ENCODE measurements around the gene ATAD1. TPM values are rescaled to one million over a fixed set of nuclear protein-coding genes. Genes with fewer than 3 reads are reported as not detected.

Gene ATAD1
- total and polyA plus RNA-seq, 2 of the 4 experiments (the other 2 are of a cell fraction), result 12.7 to 21.9 TPM

GRCh38 chr10:87844837-87845623 is 27.0 kb upstream of the ATAD1 start:
- Histone ChIP-seq H2BK120ac (ENCODE audit: low read depth, low read length) (peak overlapping the region; percentile 96), H2AK9ac (replicated peaks; ENCODE audit: low read depth, low read length, poor library complexity) (no peak overlapping the region), H4K20me1 (ENCODE audit: insufficient read depth, low read length) (no peaks in the 10 kb centered on the region), H2BK15ac (ENCODE audit: low read depth, low read length) (peak overlapping the region; percentile 96), H2BK20ac (ENCODE audit: low read depth, low read length) (peak overlapping the region; percentile 75; the same call in 1 of the 2 replicates), H2BK5ac (ENCODE audit: low read depth, low read length, poor library complexity, severe bottlenecking) (peak overlapping the region; percentile 99), H3K27me3 (ENCODE audit: control insufficient read depth, insufficient read depth, low read length) (no peaks in the 10 kb centered on the region), H3K36me3 (ENCODE audit: control insufficient read depth, insufficient read depth, low read length) (no peaks in the 10 kb centered on the region), H3K9ac (ENCODE audit: low read depth, low read length) (no peak overlapping the region), H3K79me1 (ENCODE audit: low read depth in 1 of 2, low read length in 2 of 2) (peaks cover 0 to 10% of the 10 kb centered on the region in 2 experiments; a peak in 2 of 4 replicates), H3K18ac (ENCODE audit: low read depth, low read length) (peak overlapping the region; percentile 39; the same call in 1 of the 2 replicates), H3K56ac (ENCODE audit: extremely low read depth, insufficient read depth, low read length) (no peak overlapping the region), H3K4me1 (ENCODE audit: control insufficient read depth, insufficient read depth, low read length) (peaks cover 7% of the 10 kb centered on the region; the same call in 1 of the 2 replicates), H3K23ac (ENCODE audit: low read depth, low read length) (no peak overlapping the region), H3K4ac (ENCODE audit: low read depth, low read length) (peak overlapping the region; percentile 24; the same call in 1 of the 2 replicates), H4K8ac (ENCODE audit: low read depth in 2 of 2, low read length in 2 of 2) (peak overlapping the region in 1 of 2 experiments; percentile 55; a peak in 2 of 4 replicates), H3K27ac (ENCODE audit: insufficient read depth, low read length) (no peak overlapping the region), H2AFZ (replicated peaks; ENCODE audit: low read length, poor library complexity) (no peak overlapping the region), H3K4me2 (ENCODE audit: low read depth, low read length) (peak overlapping the region; percentile 4; the same call in 1 of the 2 replicates), H3K9me3 (ENCODE audit: control insufficient read depth, insufficient read depth, low read length) (no peaks in the 10 kb centered on the region), H3K4me3 (ENCODE audit: insufficient read depth, low read depth, low read length) (no peak overlapping the region), H3K9me1 (ENCODE audit: insufficient read depth, low read length) (peaks cover 14% of the 10 kb centered on the region), H4K5ac (ENCODE audit: low read depth, low read length) (peak overlapping the region; percentile 76; the same call in 1 of the 2 replicates), H2AK5ac (ENCODE audit: low read depth, low read length) (peak overlapping the region; percentile 79; the same call in 1 of the 2 replicates), H3K14ac (replicated peaks; ENCODE audit: low read depth, low read length) (peak overlapping the region; percentile 74; the same call in 1 of the 2 replicates), H4K91ac (ENCODE audit: insufficient read depth, low read depth, low read length) (peak overlapping the region; percentile 25; the same call in 1 of the 2 replicates)
- in situ Hi-C loops (cut with MboI; ENCODE audit: low sequenced_read_pairs) (no loop called here), dilution Hi-C loops (cut with HindIII; ENCODE audit: low sequenced_read_pairs, unreplicated experiment) (no loop called here), intact Hi-C loops (cut with micrococcal nuclease) (no loop called here)
- no TSS peak for BruUV-seq (replicated peaks)
- ATAC-seq (ENCODE audit: low read depth), result peak; percentile 64
- TF ChIP-seq FOS (IDR thresholded peaks at IDR 0.05; ENCODE audit: low read depth, low read length), result peak; percentile 78
- no peak for TF ChIP-seq ELK1 (IDR thresholded peaks at IDR 0.05; ENCODE audit: borderline replicate concordance, low read depth, low read length)
- peak; percentile 86 for DNase-seq
- no CpG with 5 or more reads among the region's 1 CpG for WGBS, 2 experiments (ENCODE audit: extremely low coverage in 2 of 2, insufficient read length in 1 of 2)
- CTCF ChIA-PET, result interaction anchor here (1.5 kb wide), 1 partner anchor 542 kb away, joined by 4 read pairs; no protein-coding TSS in a partner anchor
- POLR2A ChIA-PET (ENCODE audit: unreplicated experiment), result no interaction called here

Data from IMR-90 (cell line).